PC-3 (cell line): Measurements from ENCODE around the gene TMEM132D. TPM values are rescaled to one million over a fixed set of nuclear protein-coding genes. Genes with fewer than 3 reads are reported as not detected.

ENCODE experiments used
- ATAC-seq: fragments of 200-7000 bp; cut with Tn5 transposase; 2 replicates; pipeline ENCODE4 v1.9.1; 2020; ENCODE audit warnings: mild to moderate bottlenecking, moderate library complexity
- BruUV-seq: library from RNA; stranded (reverse); fragments of 400-500 nt; replicated peaks from 2 replicates; lab custom pipeline; 2021; lab: Mats Ljungman, UMichigan
- CTCF ChIA-PET: fragments of 300-600 bp; sonication (Branson Sonifier 250); formaldehyde crosslinking; loops from one replicate; lab custom pipeline; 2022; ENCODE audit warnings: antibody characterized with exemption; lab: Charles Lee
- POLR2A ChIA-PET: fragments of 300-600 bp; sonication (Branson Sonifier 250); formaldehyde crosslinking; loops from one replicate; lab custom pipeline; 2022; ENCODE audit warnings: antibody characterized with exemption; ENCODE audit not compliant: unreplicated experiment; lab: Charles Lee
- DNase-seq: peaks from one replicate; pipeline ENCODE4 v3.0.0-alpha.2; 2015
- H2AFZ ChIP-seq: fragments of 300-600 bp; sonication (generic); 2 replicates; pipeline ENCODE4 v1.6.0; 2016; ENCODE audit warnings: antibody characterized with exemption, low read length
- H3F3A ChIP-seq: fragments of 300-600 bp; sonication (generic); one replicate; pipeline ENCODE4 v1.6.0; 2017; ENCODE audit warnings: antibody characterized with exemption, low read length, control low read depth, mild to moderate bottlenecking; ENCODE audit not compliant: unreplicated experiment
- H3K27ac ChIP-seq: fragments of 300-600 bp; sonication (generic); 2 replicates; pipeline ENCODE4 v1.5.1; 2016; ENCODE audit warnings: mild to moderate bottlenecking, low read length
- H3K27me3 ChIP-seq: fragments of 300-600 bp; sonication (generic); 2 replicates; pipeline ENCODE4 v1.6.1; 2016; ENCODE audit warnings: low read length, mixed read lengths
- H3K36me3 ChIP-seq: fragments of 300-600 bp; sonication (generic); 2 replicates; pipeline ENCODE4 v1.6.1; 2016; ENCODE audit warnings: low read depth, mixed run types, low read length, mixed read lengths
- H3K4me1 ChIP-seq: fragments of 300-600 bp; sonication (generic); 2 replicates; pipeline ENCODE4 v1.5.1; 2016; ENCODE audit warnings: low read length; ENCODE audit not compliant: insufficient read depth
- H3K4me2 ChIP-seq: fragments of 300-600 bp; sonication (generic); 2 replicates; pipeline ENCODE4 v1.6.0; 2016; ENCODE audit warnings: low read length
- H3K4me3 ChIP-seq: fragments of 300-600 bp; sonication (generic); 2 replicates; pipeline ENCODE4 v1.5.1; 2016; ENCODE audit warnings: mild to moderate bottlenecking, low read length, mixed read lengths
- H3K79me2 ChIP-seq: fragments of 300-600 bp; sonication (generic); 2 replicates; pipeline ENCODE4 v1.6.1; 2017; ENCODE audit warnings: low read length, mixed read lengths
- H3K9ac ChIP-seq: fragments of 300-600 bp; sonication (generic); 2 replicates; pipeline ENCODE4 v1.6.0; 2016; ENCODE audit warnings: mild to moderate bottlenecking, low read length
- H3K9me2 ChIP-seq: fragments of 300-600 bp; sonication (generic); replicated peaks from 2 replicates; pipeline ENCODE4 v1.6.1; 2016; ENCODE audit warnings: mixed run types, low read length, mixed read lengths
- H3K9me3 ChIP-seq: fragments of 300-600 bp; sonication (generic); 2 replicates; pipeline ENCODE4 v1.6.1; 2016; ENCODE audit warnings: low read length, mixed read lengths
- H4K20me1 ChIP-seq: fragments of 300-600 bp; sonication (generic); 2 replicates; pipeline ENCODE4 v1.6.1; 2016; ENCODE audit warnings: low read length, mixed read lengths
- EZH2 ChIP-seq: fragments of 300-600 bp; sonication (generic); IDR thresholded peaks from one replicate; pipeline ENCODE4 v1.6.1; 2017; ENCODE audit warnings: antibody characterized with exemption, mild to moderate bottlenecking, low read length; ENCODE audit not compliant: unreplicated experiment
- EZH2phosphoT487 ChIP-seq: fragments of 300-600 bp; sonication (generic); IDR thresholded peaks from 2 replicates; pipeline ENCODE4 v1.6.1; 2018; ENCODE audit warnings: mild to moderate bottlenecking, antibody characterized with exemption, low read length, borderline replicate concordance
- intact Hi-C: fragments of 100-400 bp; cut with micrococcal nuclease; formaldehyde crosslinking; loops from 2 replicates; pipeline ENCODE4 v1.9.0; 2023
- total RNA-seq: library from RNA; depleted of rRNA; stranded (reverse); fragments of >200 nt; gene quantifications from 2 replicates; pipeline ENCODE4 v1.2.3, GENCODE V29; 2014
- TF ChIP-seq, protein P1 (sequence below): fragments of 300-600 bp; sonication (generic); conservative IDR thresholded peaks from 2 replicates; pipeline ENCODE4 v1.5.1; 2017; ENCODE audit warnings: antibody characterized with exemption, low read depth, mild to moderate bottlenecking, low read length

The TMEM132D gene
- total RNA-seq, 1 experiment from 2014 or later, result not detected

- Histone ChIP-seq H4K20me1 (no peaks in the 10 kb centered on the region), H3K36me3 (no peaks in the 10 kb centered on the region), H3K79me2 (no peaks in the 10 kb centered on the region), H3K27me3 (no peaks in the 10 kb centered on the region), H2AFZ (no peak overlapping the region), H3K9me3 (no peaks in the 10 kb centered on the region), H3K9me2 (no peaks in the 10 kb centered on the region), H3K4me3 (no peak overlapping the region), H3K9ac (no peak overlapping the region), H3K4me2 (no peak overlapping the region), H3K27ac (no peak overlapping the region), H3K4me1 (no peaks in the 10 kb centered on the region), H3F3A (no peaks in the 10 kb centered on the region)
- TF ChIP-seq EZH2 (no peak), EZH2phosphoT487 (no peak)
- TF ChIP-seq, protein P1, sequence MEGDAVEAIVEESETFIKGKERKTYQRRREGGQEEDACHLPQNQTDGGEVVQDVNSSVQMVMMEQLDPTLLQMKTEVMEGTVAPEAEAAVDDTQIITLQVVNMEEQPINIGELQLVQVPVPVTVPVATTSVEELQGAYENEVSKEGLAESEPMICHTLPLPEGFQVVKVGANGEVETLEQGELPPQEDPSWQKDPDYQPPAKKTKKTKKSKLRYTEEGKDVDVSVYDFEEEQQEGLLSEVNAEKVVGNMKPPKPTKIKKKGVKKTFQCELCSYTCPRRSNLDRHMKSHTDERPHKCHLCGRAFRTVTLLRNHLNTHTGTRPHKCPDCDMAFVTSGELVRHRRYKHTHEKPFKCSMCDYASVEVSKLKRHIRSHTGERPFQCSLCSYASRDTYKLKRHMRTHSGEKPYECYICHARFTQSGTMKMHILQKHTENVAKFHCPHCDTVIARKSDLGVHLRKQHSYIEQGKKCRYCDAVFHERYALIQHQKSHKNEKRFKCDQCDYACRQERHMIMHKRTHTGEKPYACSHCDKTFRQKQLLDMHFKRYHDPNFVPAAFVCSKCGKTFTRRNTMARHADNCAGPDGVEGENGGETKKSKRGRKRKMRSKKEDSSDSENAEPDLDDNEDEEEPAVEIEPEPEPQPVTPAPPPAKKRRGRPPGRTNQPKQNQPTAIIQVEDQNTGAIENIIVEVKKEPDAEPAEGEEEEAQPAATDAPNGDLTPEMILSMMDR, result no peak
- ChIA-PET CTCF (no interaction called here), POLR2A (no interaction called here)
- intact Hi-C loops, result no loop called here
- no peak for ATAC-seq
- no peak for DNase-seq
- no TSS peak for BruUV-seq
Measured at GRCh38 chr12:129941618-129942017, 37.8 kb upstream of the TMEM132D start.

DNA sequence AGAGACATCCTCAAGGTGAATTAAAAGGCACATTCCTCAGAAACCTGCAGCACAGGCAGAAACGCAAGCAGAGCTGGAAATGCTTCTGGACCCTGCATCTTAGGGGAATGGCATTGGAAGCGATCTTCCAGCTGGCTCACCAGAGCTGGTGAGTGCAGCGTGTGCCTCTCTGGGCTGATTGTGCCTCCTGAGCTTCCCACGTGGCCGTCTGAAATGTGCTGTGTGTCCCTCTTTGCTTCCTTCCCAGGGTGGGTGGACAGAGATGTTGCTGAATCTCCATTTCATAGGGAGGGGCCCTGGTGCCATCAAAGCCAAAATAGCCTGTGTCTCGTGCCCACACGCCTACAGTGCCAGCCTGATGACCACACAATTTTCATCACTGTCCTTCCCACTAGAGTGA is 34.3 kb upstream of the TMEM132D start:
- DNase-seq (no peak), ATAC-seq (no peak)
- ChIA-PET CTCF (no interaction called here), POLR2A (no interaction called here)
- TF ChIP-seq, protein P1, result no peak
- TF ChIP-seq EZH2phosphoT487, result no peak
- no peak for TF ChIP-seq EZH2
- Histone ChIP-seq H3K4me2 (no peak overlapping the region), H3K36me3 (no peaks in the 10 kb centered on the region), H4K20me1 (no peaks in the 10 kb centered on the region), H3F3A (no peaks in the 10 kb centered on the region), H3K4me1 (no peaks in the 10 kb centered on the region), H3K9ac (no peak overlapping the region), H3K27me3 (no peaks in the 10 kb centered on the region), H3K79me2 (no peaks in the 10 kb centered on the region), H3K9me2 (no peaks in the 10 kb centered on the region), H3K9me3 (0 out of 2 replicates have a peak, but pooled peaks cover 4% of the 10 kb centered on the region), H3K27ac (no peak overlapping the region), H2AFZ (no peak overlapping the region), H3K4me3 (no peak overlapping the region)
- BruUV-seq, result no TSS peak
- intact Hi-C loops, result no loop called here

GRCh38 chr12:129937426-129937825 is 33.6 kb upstream of the TMEM132D start:
- Histone ChIP-seq H3K9ac (no peak overlapping the region), H3K4me2 (no peak overlapping the region), H3K27me3 (no peaks in the 10 kb centered on the region), H3K9me2 (no peaks in the 10 kb centered on the region), H3K27ac (no peak overlapping the region), H2AFZ (no peak overlapping the region), H3F3A (no peaks in the 10 kb centered on the region), H3K4me3 (no peak overlapping the region), H3K36me3 (no peaks in the 10 kb centered on the region), H4K20me1 (no peaks in the 10 kb centered on the region), H3K9me3 (0 out of 2 replicates have a peak, but pooled peaks cover 4% of the 10 kb centered on the region), H3K4me1 (no peaks in the 10 kb centered on the region), H3K79me2 (no peaks in the 10 kb centered on the region)
- ChIA-PET CTCF (no interaction called here), POLR2A (no interaction called here)
- intact Hi-C loops, result no loop called here
- no peak for DNase-seq
- ATAC-seq, result no peak
- TF ChIP-seq EZH2phosphoT487, result no peak
- TF ChIP-seq, protein P1, result no peak
- no peak for TF ChIP-seq EZH2
- BruUV-seq, result no TSS peak
